OCI-LY3 (cell line): ENCODE data around the gene UCKL1.

ENCODE experiments used
- EZH2phosphoT487 ChIP-seq: fragments of 200-600 bp; shearing (Covaris generic); IDR thresholded peaks from 2 replicates; pipeline ENCODE4 v1.6.1; 2018; ENCODE audit warnings: antibody characterized with exemption, mixed run types, low read depth
- TF ChIP-seq, protein P1 (sequence below): fragments of 200-600, 300-600 bp; sonication (generic); IDR thresholded peaks from 2 replicates; pipeline ENCODE4 v1.5.1; 2014; ENCODE audit warnings: antibody characterized with exemption, low read length, low read depth

DNA sequence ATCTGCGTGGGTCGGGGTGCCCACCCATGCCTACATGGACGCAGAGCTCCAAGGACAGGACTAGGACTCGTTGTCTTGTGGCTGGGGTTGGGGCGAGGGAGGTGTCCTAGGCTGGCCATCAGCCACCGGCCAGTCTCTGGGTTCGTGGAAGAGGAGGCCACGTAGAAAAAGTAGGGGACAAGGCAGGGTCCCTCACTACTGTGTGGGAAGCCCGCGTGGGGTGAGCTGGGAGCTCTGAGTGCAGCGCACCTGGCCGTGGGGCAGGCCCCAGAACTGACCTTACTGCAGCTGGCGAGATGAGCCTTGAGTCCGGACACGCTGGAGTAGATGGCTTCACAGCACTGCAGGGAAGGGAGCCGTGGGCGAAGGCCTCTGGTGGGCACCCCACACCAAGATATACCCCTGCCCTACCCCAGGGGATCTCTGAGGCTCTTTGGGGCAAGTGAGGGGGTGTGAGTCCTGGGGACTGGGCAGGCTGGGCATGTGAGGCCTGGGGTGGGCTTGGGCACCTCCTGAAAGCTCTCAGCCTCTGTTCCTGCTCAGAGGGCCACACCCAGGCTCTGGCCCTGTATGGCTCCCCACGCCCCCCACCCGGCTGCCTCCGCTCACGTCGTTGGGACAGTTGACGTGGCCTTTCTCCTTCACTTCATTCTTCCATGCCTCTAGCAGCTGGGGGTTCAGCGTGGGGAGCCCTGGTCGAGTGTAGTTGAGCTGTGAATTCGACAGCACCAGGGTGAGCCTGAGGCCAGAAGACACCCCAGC is 5.6 kb upstream of the UCKL1 start:
- TF ChIP-seq, protein P1, sequence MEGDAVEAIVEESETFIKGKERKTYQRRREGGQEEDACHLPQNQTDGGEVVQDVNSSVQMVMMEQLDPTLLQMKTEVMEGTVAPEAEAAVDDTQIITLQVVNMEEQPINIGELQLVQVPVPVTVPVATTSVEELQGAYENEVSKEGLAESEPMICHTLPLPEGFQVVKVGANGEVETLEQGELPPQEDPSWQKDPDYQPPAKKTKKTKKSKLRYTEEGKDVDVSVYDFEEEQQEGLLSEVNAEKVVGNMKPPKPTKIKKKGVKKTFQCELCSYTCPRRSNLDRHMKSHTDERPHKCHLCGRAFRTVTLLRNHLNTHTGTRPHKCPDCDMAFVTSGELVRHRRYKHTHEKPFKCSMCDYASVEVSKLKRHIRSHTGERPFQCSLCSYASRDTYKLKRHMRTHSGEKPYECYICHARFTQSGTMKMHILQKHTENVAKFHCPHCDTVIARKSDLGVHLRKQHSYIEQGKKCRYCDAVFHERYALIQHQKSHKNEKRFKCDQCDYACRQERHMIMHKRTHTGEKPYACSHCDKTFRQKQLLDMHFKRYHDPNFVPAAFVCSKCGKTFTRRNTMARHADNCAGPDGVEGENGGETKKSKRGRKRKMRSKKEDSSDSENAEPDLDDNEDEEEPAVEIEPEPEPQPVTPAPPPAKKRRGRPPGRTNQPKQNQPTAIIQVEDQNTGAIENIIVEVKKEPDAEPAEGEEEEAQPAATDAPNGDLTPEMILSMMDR: no peak
- TF ChIP-seq EZH2phosphoT487: no peak
